Liver (tissue), 9 donors: Measurements from ENCODE around the gene COL5A1. TPM values are rescaled to one million over a fixed set of nuclear protein-coding genes. Genes with fewer than 3 reads are reported as not detected.

Source experiments
- DNase-seq: peaks from one replicate; pipeline ENCODE4 v3.0.0-alpha.2; 2017; ENCODE audit warnings: low spot score
- H3K27ac ChIP-seq, 2 donors: one replicate each; pipeline ENCODE4 v1.7.0; 2013; ENCODE audit warnings: inconsistent platforms in 2 of 2, low read length in 2 of 2, control low read depth in 1 of 2, low read depth in 1 of 2, mild to moderate bottlenecking in 1 of 2
- H3K27me3 ChIP-seq, 4 donors: one replicate each; pipeline versions ENCODE4 v1.6.1 to v1.7.0; 2013; ENCODE audit warnings: low read length in 3 of 4, inconsistent platforms in 1 of 4, mild to moderate bottlenecking in 1 of 4, moderate library complexity in 1 of 4; ENCODE audit not compliant: control insufficient read depth in 4 of 4, insufficient read depth in 4 of 4
- H3K36me3 ChIP-seq, 4 donors: one replicate each; pipeline versions ENCODE4 v1.6.1 to v1.7.0; 2013; ENCODE audit warnings: low read length in 3 of 4, mild to moderate bottlenecking in 3 of 4, low read depth in 1 of 4, moderate library complexity in 1 of 4; ENCODE audit not compliant: control insufficient read depth in 4 of 4, insufficient read depth in 3 of 4
- H3K4me1 ChIP-seq, 4 donors: one replicate each; pipeline versions ENCODE4 v1.6.1 to v1.7.0; 2013; ENCODE audit warnings: low read length in 3 of 4, mild to moderate bottlenecking in 3 of 4, moderate library complexity in 1 of 4; ENCODE audit not compliant: control insufficient read depth in 4 of 4, insufficient read depth in 4 of 4
- H3K4me3 ChIP-seq, 3 donors: one replicate each; pipeline versions ENCODE4 v1.6.1 to v1.7.0; 2013; ENCODE audit warnings: low read length in 3 of 3, control low read depth in 1 of 3, low read depth in 1 of 3, mild to moderate bottlenecking in 1 of 3
- H3K9ac ChIP-seq, 2 donors: one replicate each; pipeline ENCODE4 v1.7.0; 2013; ENCODE audit warnings: low read length in 2 of 2, mild to moderate bottlenecking in 2 of 2, moderate library complexity in 2 of 2, control low read depth in 1 of 2, low read depth in 1 of 2
- H3K9me3 ChIP-seq, 4 donors: one replicate each; pipeline versions ENCODE4 v1.6.1 to v1.7.0; 2013; ENCODE audit warnings: low read length in 3 of 4; ENCODE audit not compliant: control insufficient read depth in 4 of 4
- ATF3 ChIP-seq: IDR thresholded peaks from 2 replicates; pipeline ENCODE4 v1.6.1; 2016; ENCODE audit warnings: antibody characterized with exemption
- EGR1 ChIP-seq, 2 donors: IDR thresholded peaks; 2 replicates each; pipeline ENCODE4 v1.6.1; 2016 to 2018; ENCODE audit warnings: antibody characterized with exemption in 2 of 2, low read depth in 2 of 2
- FOXA2 ChIP-seq: IDR thresholded peaks from 2 replicates; pipeline ENCODE4 v1.6.1; 2016; ENCODE audit warnings: antibody characterized with exemption
- HNF4G ChIP-seq: IDR thresholded peaks from 2 replicates; pipeline ENCODE4 v1.6.1; 2016; ENCODE audit warnings: antibody characterized with exemption
- NR2F2 ChIP-seq: IDR thresholded peaks from 2 replicates; pipeline ENCODE4 v1.6.1; 2016; ENCODE audit warnings: antibody characterized with exemption
- REST ChIP-seq: IDR thresholded peaks from 2 replicates; pipeline ENCODE4 v1.6.1; 2016; ENCODE audit warnings: antibody characterized with exemption, mild to moderate bottlenecking
- TAF1 ChIP-seq: conservative IDR thresholded peaks from 2 replicates; pipeline ENCODE4 v1.6.1; 2016; ENCODE audit warnings: antibody characterized with exemption, mild to moderate bottlenecking
- YY1 ChIP-seq: IDR thresholded peaks from 2 replicates; pipeline ENCODE4 v1.6.1; 2016; ENCODE audit warnings: antibody characterized with exemption, mild to moderate bottlenecking
- ZBTB33 ChIP-seq: IDR thresholded peaks from 2 replicates; pipeline ENCODE4 v1.6.1; 2016; ENCODE audit warnings: antibody characterized with exemption
- WGBS: extraction: QIAGEN DNeasy Blood & Tissue Kit; methylation state at CpG from one replicate; pipeline ENCODE4 v1.1.7; 2013; 5-methylcytosine and 5-hydroxymethylcytosine counted together
- polyA plus RNA-seq, 2 donors: library from polyadenylated mRNA; stranded (reverse) in 1 of 2; unstranded in 1 of 2; fragments of 200-250 nt in 1 of 2; fragments of >200 nt in 1 of 2; fragmentation: Nextera tagmentation in 1 of 2; extraction: Ambion mirVana in 1 of 2; gene quantifications; one replicate each; pipeline versions ENCODE4 v1.2.1 to v1.2.3, GENCODE V29; 2013 to 2015
- total RNA-seq, 2 donors: library from RNA; depleted of rRNA; stranded (reverse); fragments of >200 nt; gene quantifications; one replicate each; pipeline ENCODE4 v1.2.3, GENCODE V29; 2014
- donor health status: healthy.
- donor health status: healthy.
- donor health status: healthy.
- donor health status: healthy.
- donor health status: healthy.

Gene COL5A1
- total and polyA plus RNA-seq, 4 donors = 0.67 to 15.6 (median 11.2) TPM

- no peaks in the 10 kb centered on the region for H3K36me3 ChIP-seq
- 75% methylated on average over 23 of the region's 23 CpGs for WGBS
- DNase-seq = no peak
- TF ChIP-seq TAF1 = no peak
- peak; percentile 10 for TF ChIP-seq NR2F2
- peaks cover 0 to 2% (median 0%) of the 10 kb centered on the region in 4 donors for H3K27me3 ChIP-seq
- H3K27ac ChIP-seq = no peak overlapping the region
- H3K4me1 ChIP-seq = no peaks in the 10 kb centered on the region
- H3K9ac ChIP-seq = no peak overlapping the region
- no peak overlapping the region for H3K4me3 ChIP-seq
- H3K9me3 ChIP-seq = no peaks in the 10 kb centered on the region
Observed at GRCh38 chr9:134785325-134786108, 143.9 kb downstream of the COL5A1 start.

- Histone ChIP-seq H3K9me3 (no peaks in the 10 kb centered on the region), H3K36me3 (no peaks in the 10 kb centered on the region), H3K9ac (no peak overlapping the region), H3K27ac (no peak overlapping the region), H3K27me3 (peaks cover 0 to 2% (median 0%) of the 10 kb centered on the region in 4 donors), H3K4me1 (no peaks in the 10 kb centered on the region), H3K4me3 (no peak overlapping the region)
- TF ChIP-seq REST (no peak), ZBTB33 (no peak), HNF4G (no peak)
- 79% methylated on average over 8 of the region's 8 CpGs for WGBS
- no peak for DNase-seq
Observed at GRCh38 chr9:134787601-134788531, 146.3 kb downstream of the COL5A1 start.

GRCh38 chr9:134789168-134789567 lies 147.6 kb downstream of the COL5A1 start:
- WGBS = 73% methylated on average over 8 of the region's 8 CpGs
- Histone ChIP-seq H3K27me3 (peaks cover 0 to 2% (median 0%) of the 10 kb centered on the region in 4 donors), H3K27ac (no peak overlapping the region), H3K4me3 (no peak overlapping the region), H3K9me3 (no peaks in the 10 kb centered on the region), H3K4me1 (no peaks in the 10 kb centered on the region), H3K36me3 (no peaks in the 10 kb centered on the region), H3K9ac (no peak overlapping the region)
- no peak for DNase-seq
- TF ChIP-seq YY1 (no peak), NR2F2 (no peak), ATF3 (no peak), TAF1 (no peak), EGR1 (IDR thresholded peaks at IDR 0.05; ENCODE audit: low read depth in 2 of 2) (no peak), ZBTB33 (no peak), FOXA2 (no peak), REST (no peak)
